Cardiac fibroblast (primary cell): ENCODE data around the gene PAX8.

Experiments
- DNase-seq, 2 donors: peaks; one replicate each; pipeline versions ENCODE4 v3.0.0 to v3.0.0-alpha.2; 2010; ENCODE audit warnings: low read depth in 2 of 2
- H3K4me3 ChIP-seq, 2 donors: replicated peaks in 1 of 2; 1 replicate in 1 of 2; 2 replicates in 1 of 2; pipeline ENCODE4 v1.5.1; 2011; ENCODE audit warnings: low read depth in 2 of 2, low read length in 2 of 2, mild to moderate bottlenecking in 2 of 2, moderate library complexity in 1 of 2
- CTCF ChIP-seq: IDR thresholded peaks from one replicate; pipeline ENCODE4 v1.5.1; 2011; ENCODE audit warnings: low read depth, mild to moderate bottlenecking, low read length, inconsistent platforms

PAX8 gene

GRCh38 chr2:113167115-113167932 lies 111.4 kb downstream of the PAX8 start:
- no peak for DNase-seq
- no peak overlapping the region for H3K4me3 ChIP-seq
- TF ChIP-seq CTCF: no peak

GRCh38 chr2:113166187-113166645 lies 112.5 kb downstream of the PAX8 start:
- TF ChIP-seq CTCF: no peak
- DNase-seq: no peak
- H3K4me3 ChIP-seq: no peak overlapping the region
